KOPT-K1 (cell line): Measurements from ENCODE around the gene LIMA1.
"Not testable (repeated sequence)": the region's sequence is repeated elsewhere in the genome, so short reads cannot be mapped to it uniquely, and the experiment has no call there.

ENCODE experiments used
- H3K27ac ChIP-seq: fragments of 200-600 bp; sonication (generic); 2 replicates; pipeline ENCODE4 v1.5.1; 2016; ENCODE audit warnings: antibody characterized with exemption, mild to moderate bottlenecking, low read depth, low read length; ENCODE audit not compliant: poor library complexity, severe bottlenecking
- H3K36me3 ChIP-seq: fragments of 200-600 bp; sonication (generic); 2 replicates; pipeline ENCODE4 v1.5.1; 2017; ENCODE audit warnings: antibody characterized with exemption, mild to moderate bottlenecking, low read length, moderate library complexity; ENCODE audit not compliant: insufficient read depth
- H3K9me3 ChIP-seq: fragments of 200-600 bp; sonication (generic); 2 replicates; pipeline ENCODE4 v1.5.1; 2017; ENCODE audit warnings: antibody characterized with exemption, low read length, mild to moderate bottlenecking; ENCODE audit not compliant: insufficient read depth, poor library complexity, severe bottlenecking

LIMA1 gene

GRCh38 chr12:50220363-50220995, 62.8 kb downstream of the LIMA1 start:
- H3K27ac ChIP-seq = peak overlapping the region; percentile 67
- H3K9me3 ChIP-seq = no peaks in the 10 kb centered on the region
- H3K36me3 ChIP-seq = no peaks in the 10 kb centered on the region

- H3K27ac ChIP-seq = no peak overlapping the region
- no peaks in the 10 kb centered on the region for H3K9me3 ChIP-seq
- no peaks in the 10 kb centered on the region for H3K36me3 ChIP-seq
Measured at GRCh38 chr12:50219544-50219943, 63.8 kb downstream of the LIMA1 start.

GRCh38 chr12:50219001-50219400, 64.3 kb downstream of the LIMA1 start:
- not testable (repeated sequence) for H3K36me3 ChIP-seq, H3K9me3 ChIP-seq, H3K27ac ChIP-seq

- Histone ChIP-seq H3K9me3 (no peaks in the 10 kb centered on the region), H3K36me3 (no peaks in the 10 kb centered on the region), H3K27ac (no peak overlapping the region)
Measured at GRCh38 chr12:50218386-50218785, 64.9 kb downstream of the LIMA1 start.

GRCh38 chr12:50217202-50217601, 66.1 kb downstream of the LIMA1 start:
- Histone ChIP-seq H3K27ac (no peak overlapping the region), H3K9me3 (no peaks in the 10 kb centered on the region), H3K36me3 (no peaks in the 10 kb centered on the region)

GRCh38 chr12:50215033-50215432, 68.3 kb downstream of the LIMA1 start:
- Histone ChIP-seq H3K9me3 (no peaks in the 10 kb centered on the region), H3K27ac (no peak overlapping the region), H3K36me3 (no peaks in the 10 kb centered on the region)

- Histone ChIP-seq H3K27ac (no peak overlapping the region), H3K36me3 (no peaks in the 10 kb centered on the region), H3K9me3 (no peaks in the 10 kb centered on the region)
Measured at GRCh38 chr12:50214018-50214417, 69.3 kb downstream of the LIMA1 start.

- Histone ChIP-seq H3K27ac (no peak overlapping the region), H3K9me3 (no peaks in the 10 kb centered on the region), H3K36me3 (no peaks in the 10 kb centered on the region)
Measured at GRCh38 chr12:50213439-50213838, 69.9 kb downstream of the LIMA1 start.

- H3K9me3 ChIP-seq = no peaks in the 10 kb centered on the region
- H3K27ac ChIP-seq = peak overlapping the region; percentile 56
- H3K36me3 ChIP-seq = no peaks in the 10 kb centered on the region
Measured at GRCh38 chr12:50212071-50212467, 71.3 kb downstream of the LIMA1 start.

GRCh38 chr12:50211392-50212070, 71.8 kb downstream of the LIMA1 start:
- H3K9me3 ChIP-seq = no peaks in the 10 kb centered on the region
- H3K27ac ChIP-seq = peak overlapping the region; percentile 56

GRCh38 chr12:50207424-50207823, 75.9 kb downstream of the LIMA1 start:
- Histone ChIP-seq H3K36me3 (peaks cover 26% of the 10 kb centered on the region), H3K9me3 (no peaks in the 10 kb centered on the region), H3K27ac (no peak overlapping the region)

More at GRCh38 chr12:50211392-50212070, 71.8 kb downstream of the LIMA1 start:
- H3K36me3 ChIP-seq = no peaks in the 10 kb centered on the region

GRCh38 chr12:50205648-50206047, 77.7 kb downstream of the LIMA1 start:
- H3K27ac ChIP-seq = no peak overlapping the region
- no peaks in the 10 kb centered on the region for H3K9me3 ChIP-seq
- peaks cover 27% of the 10 kb centered on the region for H3K36me3 ChIP-seq

GRCh38 chr12:50203691-50204090, 79.6 kb downstream of the LIMA1 start:
- Histone ChIP-seq H3K27ac (no peak overlapping the region), H3K36me3 (peaks cover 34% of the 10 kb centered on the region), H3K9me3 (no peaks in the 10 kb centered on the region)

- Histone ChIP-seq H3K27ac (no peak overlapping the region), H3K36me3 (peaks cover 41% of the 10 kb centered on the region)
Measured at GRCh38 chr12:50201987-50202521, 81.3 kb downstream of the LIMA1 start.

GRCh38 chr12:50200552-50201273, 82.6 kb downstream of the LIMA1 start:
- Histone ChIP-seq H3K9me3 (no peaks in the 10 kb centered on the region), H3K27ac (no peak overlapping the region), H3K36me3 (peaks cover 41% of the 10 kb centered on the region)

More at GRCh38 chr12:50201987-50202521, 81.3 kb downstream of the LIMA1 start:
- no peaks in the 10 kb centered on the region for H3K9me3 ChIP-seq
